Left ventricle myocardium inferior (tissue), 1 donor: Measurements from ENCODE around the gene RDH5. TPM values are rescaled to one million over a fixed set of nuclear protein-coding genes. Genes with fewer than 3 reads are reported as not detected.

ENCODE experiments used
- DNase-seq: peaks from one replicate; pipeline ENCODE4 v3.0.0-alpha.2; 2020
- H3K27ac ChIP-seq: fragments of 200-600 bp; replicated peaks from 2 replicates; pipeline ENCODE4 v1.8.0; 2021
- H3K27me3 ChIP-seq: fragments of 200-600 bp; 2 replicates; pipeline ENCODE4 v1.8.0; 2021; ENCODE audit warnings: low read depth
- H3K36me3 ChIP-seq: fragments of 200-600 bp; 2 replicates; pipeline ENCODE4 v1.8.0; 2021
- H3K4me1 ChIP-seq: fragments of 200-600 bp; 2 replicates; pipeline ENCODE4 v1.8.0; 2021
- H3K4me3 ChIP-seq: fragments of 200-600 bp; 2 replicates; pipeline ENCODE4 v1.8.0; 2021; ENCODE audit warnings: mild to moderate bottlenecking, moderate library complexity
- H3K9me3 ChIP-seq: fragments of 200-600 bp; replicated peaks from 2 replicates; pipeline ENCODE4 v1.8.0; 2021
- CTCF ChIP-seq: fragments of 200-600 bp; IDR thresholded peaks from 2 replicates; pipeline ENCODE4 v1.8.0; 2021; ENCODE audit warnings: antibody characterized with exemption, mild to moderate bottlenecking, borderline replicate concordance
- intact Hi-C: fragments of 100-400 bp; cut with micrococcal nuclease; formaldehyde crosslinking; loops from one replicate; pipeline ENCODE4 v1.11.0; 2022
- total RNA-seq: library from RNA; stranded (reverse); fragmentation: NEBNext Ultra II Directional; extraction: Animal tissue kit (Norgen Biotek cat#: 25700); gene quantifications from one replicate; pipeline ENCODE4 v1.2.1, GENCODE V29; 2021
- donor health status: DM: no; HTN: yes; CAD: no; lungs with severe emphysema.

The RDH5 gene
- total RNA-seq, 1 donor from 2014 or later = 12.2 TPM

GRCh38 chr12:55716582-55716957 is 3.6 kb upstream of the RDH5 start:
- peaks cover 93% of the 10 kb centered on the region for H3K4me1 ChIP-seq

GRCh38 chr12:55717011-55718007 is 2.9 kb upstream of the RDH5 start:
- intact Hi-C loops = no loop called here
- Histone ChIP-seq H3K27me3 (no peaks in the 10 kb centered on the region), H3K36me3 (peaks cover 1% of the 10 kb centered on the region), H3K4me1 (peaks cover 92% of the 10 kb centered on the region), H3K9me3 (no peaks in the 10 kb centered on the region), H3K4me3 (peak overlapping the region; percentile 78), H3K27ac (peak overlapping the region; percentile 97)
- no peak for DNase-seq
- TF ChIP-seq CTCF = no peak

More at GRCh38 chr12:55716582-55716957, 3.6 kb upstream of the RDH5 start:
- H3K27ac ChIP-seq = peak overlapping the region; percentile 97
- intact Hi-C loops = no loop called here
- no peak for DNase-seq
- H3K9me3 ChIP-seq = no peaks in the 10 kb centered on the region
- no peaks in the 10 kb centered on the region for H3K36me3 ChIP-seq
- H3K4me3 ChIP-seq = peak overlapping the region; percentile 78
- no peak for TF ChIP-seq CTCF
- H3K27me3 ChIP-seq = no peaks in the 10 kb centered on the region

- no peak for DNase-seq
- Histone ChIP-seq H3K4me1 (peaks cover 87% of the 10 kb centered on the region), H3K4me3 (peak overlapping the region; percentile 78), H3K36me3 (peaks cover 8% of the 10 kb centered on the region), H3K9me3 (no peaks in the 10 kb centered on the region), H3K27me3 (no peaks in the 10 kb centered on the region), H3K27ac (peak overlapping the region; percentile 97)
- no peak for TF ChIP-seq CTCF
- intact Hi-C loops = no loop called here
Measured at GRCh38 chr12:55718015-55718414, 2.2 kb upstream of the RDH5 start.

GRCh38 chr12:55718624-55719275 is 1.4 kb upstream of the RDH5 start:
- peaks cover 87% of the 10 kb centered on the region for H3K4me1 ChIP-seq
- H3K4me3 ChIP-seq = peak overlapping the region; percentile 78
- intact Hi-C loops = no loop called here
- no peaks in the 10 kb centered on the region for H3K27me3 ChIP-seq
- no peak for TF ChIP-seq CTCF
- H3K27ac ChIP-seq = peak overlapping the region; percentile 97
- DNase-seq = no peak
- H3K36me3 ChIP-seq = peaks cover 9% of the 10 kb centered on the region
- no peaks in the 10 kb centered on the region for H3K9me3 ChIP-seq

GRCh38 chr12:55719371-55719770 is 822 bp upstream of the RDH5 start:
- TF ChIP-seq CTCF = no peak
- H3K9me3 ChIP-seq = no peaks in the 10 kb centered on the region
- H3K27me3 ChIP-seq = no peaks in the 10 kb centered on the region
- H3K4me1 ChIP-seq = peaks cover 91% of the 10 kb centered on the region
- no peak for DNase-seq
- H3K4me3 ChIP-seq = peak overlapping the region; percentile 0
- intact Hi-C loops = no loop called here
- peaks cover 14% of the 10 kb centered on the region for H3K36me3 ChIP-seq
- H3K27ac ChIP-seq = peak overlapping the region; percentile 97
